ENCODE data around the gene PDE7B.

PDE7B gene

DNA sequence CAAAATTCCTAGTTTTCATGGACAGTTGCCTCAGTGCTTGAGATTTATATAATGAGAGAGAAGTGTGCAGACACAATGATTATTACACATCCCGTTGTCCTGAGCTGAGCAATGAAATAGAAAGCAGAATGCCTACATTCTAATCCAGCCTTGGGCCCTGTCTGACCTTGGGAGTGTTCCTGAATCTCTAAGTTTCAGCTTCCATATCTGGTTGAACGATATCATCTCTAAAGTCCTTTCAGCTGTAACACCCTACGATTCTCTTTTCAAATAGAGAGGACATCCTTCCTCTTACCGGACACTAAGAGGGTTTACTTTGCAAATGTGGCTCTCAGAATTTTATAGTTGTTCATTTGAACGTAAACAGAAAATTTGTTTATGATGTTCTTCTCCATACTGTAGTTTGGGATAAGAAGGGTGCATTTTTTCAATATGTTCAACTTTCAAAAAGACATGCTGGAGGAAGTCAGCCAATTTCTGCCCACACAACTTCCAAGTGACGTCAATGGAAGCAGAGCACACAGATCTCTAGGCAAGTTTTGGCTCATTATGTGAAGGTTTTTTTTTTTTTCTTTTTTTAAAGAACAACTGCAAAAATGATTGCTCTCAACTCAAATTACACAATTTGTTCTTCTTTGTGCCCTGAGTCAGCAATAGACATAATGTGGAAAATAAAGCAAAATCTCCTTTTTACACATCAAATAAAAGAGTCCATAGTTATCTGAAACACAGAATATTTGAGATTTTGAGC, 50.4 kb downstream of the PDE7B start:
- no peak overlapping the region for H3K4me3 ChIP-seq (ENCODE audit: low read depth, low read length)
- H3K14ac ChIP-seq (ENCODE audit: low read length), result no peak overlapping the region
- H2BK12ac ChIP-seq (ENCODE audit: low read length), result no peak overlapping the region
- no peaks in the 10 kb centered on the region for H3K4me1 ChIP-seq (ENCODE audit: control insufficient read depth in 1 of 2, insufficient read depth in 2 of 2, low read length in 2 of 2)
- no peak overlapping the region for H2BK120ac ChIP-seq (ENCODE audit: insufficient read depth, low read length, poor library complexity)
- H3K79me1 ChIP-seq (ENCODE audit: low read length), result no peaks in the 10 kb centered on the region
- H3K18ac ChIP-seq (ENCODE audit: low read length), result no peak overlapping the region
- H3K27ac ChIP-seq (ENCODE audit: low read depth, low read length), result no peak overlapping the region
- no peak overlapping the region for H4K91ac ChIP-seq (ENCODE audit: low read depth, low read length)
- H3K27me3 ChIP-seq (ENCODE audit: insufficient read depth, low read length), result no peaks in the 10 kb centered on the region
- no peaks in the 10 kb centered on the region for H3K36me3 ChIP-seq (ENCODE audit: control insufficient read depth in 1 of 2, insufficient read depth in 2 of 2, low read length in 2 of 2)
- no peak overlapping the region for H2AK5ac ChIP-seq (ENCODE audit: low read length)
- no peak overlapping the region for H3K23ac ChIP-seq (ENCODE audit: low read length)
- WGBS (ENCODE audit: extremely low coverage, insufficient coverage, insufficient read length), result no CpG with 5 or more reads among the region's 6 CpGs
- no peak for DNase-seq
- H3K4me2 ChIP-seq (ENCODE audit: low read length), result no peak overlapping the region
- H3K79me2 ChIP-seq (ENCODE audit: control insufficient read depth, insufficient read depth, low read length, poor library complexity), result peaks cover 1% of the 10 kb centered on the region
- H2AFZ ChIP-seq (ENCODE audit: insufficient read depth, low read length, poor library complexity), result no peak overlapping the region
- H4K8ac ChIP-seq (ENCODE audit: low read depth, low read length), result no peak overlapping the region
- H4K12ac ChIP-seq (ENCODE audit: low read depth, low read length), result no peak overlapping the region
- H3K9me3 ChIP-seq (ENCODE audit: insufficient read depth, low read depth, low read length), result no peaks in the 10 kb centered on the region
- H2BK5ac ChIP-seq (ENCODE audit: low read depth, low read length, poor library complexity), result no peak overlapping the region
- H3K9ac ChIP-seq (ENCODE audit: low read length), result no peak overlapping the region
- no peak overlapping the region for H3K4ac ChIP-seq (ENCODE audit: low read depth, low read length)

DNA sequence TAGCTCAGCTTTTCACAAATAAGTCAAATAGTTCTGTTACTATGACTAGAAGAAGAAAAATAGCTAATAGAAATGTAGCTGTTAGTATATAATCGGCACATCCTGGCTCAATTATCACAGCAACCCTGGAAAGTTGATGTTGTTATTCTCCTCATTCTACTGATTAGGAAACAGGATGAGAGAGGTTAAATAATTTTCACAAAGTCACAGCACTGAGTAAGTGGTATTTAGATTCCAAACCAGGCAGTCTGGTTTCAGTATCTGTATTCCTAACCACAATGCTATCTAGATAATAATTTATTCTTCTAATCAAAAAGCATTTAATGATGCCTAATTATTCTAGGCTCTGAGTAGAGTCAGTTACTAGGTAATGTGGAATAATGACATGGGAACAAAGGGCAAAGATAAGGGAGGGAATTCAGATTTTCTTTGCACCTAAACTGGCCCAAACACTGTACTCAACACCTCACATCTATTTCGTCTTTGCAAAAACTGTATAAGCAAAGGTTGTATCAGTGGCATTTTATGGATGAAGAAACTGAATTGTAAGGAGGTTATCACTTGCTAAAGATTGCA, 51.3 kb downstream of the PDE7B start:
- H3K18ac ChIP-seq (ENCODE audit: low read length), result no peak overlapping the region
- H3K27ac ChIP-seq (ENCODE audit: low read depth, low read length), result no peak overlapping the region
- DNase-seq, result no peak
- H3K79me1 ChIP-seq (ENCODE audit: low read length), result no peaks in the 10 kb centered on the region
- no peak overlapping the region for H3K9ac ChIP-seq (ENCODE audit: low read length)
- peaks cover 1% of the 10 kb centered on the region for H3K79me2 ChIP-seq (ENCODE audit: control insufficient read depth, insufficient read depth, low read length, poor library complexity)
- no peaks in the 10 kb centered on the region for H3K36me3 ChIP-seq (ENCODE audit: control insufficient read depth in 1 of 2, insufficient read depth in 2 of 2, low read length in 2 of 2)
- H3K4ac ChIP-seq (ENCODE audit: low read depth, low read length), result no peak overlapping the region
- no CpG with 5 or more reads among the region's 2 CpGs for WGBS (ENCODE audit: extremely low coverage, insufficient coverage, insufficient read length)
- no peaks in the 10 kb centered on the region for H3K9me3 ChIP-seq (ENCODE audit: insufficient read depth, low read depth, low read length)
- H4K91ac ChIP-seq (ENCODE audit: low read depth, low read length), result no peak overlapping the region
- H3K4me2 ChIP-seq (ENCODE audit: low read length), result no peak overlapping the region
- H4K8ac ChIP-seq (ENCODE audit: low read depth, low read length), result no peak overlapping the region
- H4K12ac ChIP-seq (ENCODE audit: low read depth, low read length), result no peak overlapping the region
- H3K4me3 ChIP-seq (ENCODE audit: low read depth, low read length), result no peak overlapping the region
- H3K14ac ChIP-seq (ENCODE audit: low read length), result no peak overlapping the region
- H3K23ac ChIP-seq (ENCODE audit: low read length), result no peak overlapping the region
- H2BK12ac ChIP-seq (ENCODE audit: low read length), result no peak overlapping the region
- H2AFZ ChIP-seq (ENCODE audit: insufficient read depth, low read length, poor library complexity), result no peak overlapping the region
- H3K4me1 ChIP-seq (ENCODE audit: control insufficient read depth in 1 of 2, insufficient read depth in 2 of 2, low read length in 2 of 2), result no peaks in the 10 kb centered on the region
- H3K27me3 ChIP-seq (ENCODE audit: insufficient read depth, low read length), result no peaks in the 10 kb centered on the region
- H2BK5ac ChIP-seq (ENCODE audit: low read depth, low read length, poor library complexity), result no peak overlapping the region
- no peak overlapping the region for H2AK5ac ChIP-seq (ENCODE audit: low read length)
- H2BK120ac ChIP-seq (ENCODE audit: insufficient read depth, low read length, poor library complexity), result no peak overlapping the region

DNA sequence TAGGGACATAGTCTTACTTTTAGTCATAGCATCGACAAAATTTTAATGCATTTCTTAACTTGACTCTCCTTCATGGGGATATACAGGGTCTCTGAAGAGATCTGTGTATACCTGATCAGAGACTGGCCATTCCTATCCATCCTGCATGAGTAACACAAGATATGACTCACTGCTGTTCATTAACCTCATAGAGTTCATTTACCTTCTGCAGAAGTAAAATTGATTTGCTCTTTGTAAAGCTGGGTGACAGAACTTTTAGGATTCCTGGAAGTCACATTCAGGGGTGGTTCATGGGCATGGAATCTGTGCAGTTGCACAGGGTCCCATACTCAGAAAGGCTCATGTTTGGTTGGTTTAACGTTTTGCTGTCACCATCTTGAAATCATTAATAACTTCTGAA, 53.2 kb downstream of the PDE7B start:
- Histone ChIP-seq H3K9me3 (ENCODE audit: insufficient read depth, low read depth, low read length) (no peaks in the 10 kb centered on the region), H4K8ac (ENCODE audit: low read depth, low read length) (no peak overlapping the region), H3K36me3 (ENCODE audit: control insufficient read depth in 1 of 2, insufficient read depth in 2 of 2, low read length in 2 of 2) (no peaks in the 10 kb centered on the region), H4K12ac (ENCODE audit: low read depth, low read length) (no peak overlapping the region), H3K14ac (ENCODE audit: low read length) (no peak overlapping the region), H3K9ac (ENCODE audit: low read length) (no peak overlapping the region), H3K4ac (ENCODE audit: low read depth, low read length) (no peak overlapping the region), H4K91ac (ENCODE audit: low read depth, low read length) (no peak overlapping the region), H3K79me2 (ENCODE audit: control insufficient read depth, insufficient read depth, low read length, poor library complexity) (peaks cover 1% of the 10 kb centered on the region), H3K79me1 (ENCODE audit: low read length) (no peaks in the 10 kb centered on the region), H2AFZ (ENCODE audit: insufficient read depth, low read length, poor library complexity) (no peak overlapping the region), H3K18ac (ENCODE audit: low read length) (no peak overlapping the region), H3K23ac (ENCODE audit: low read length) (no peak overlapping the region), H3K27ac (ENCODE audit: low read depth, low read length) (no peak overlapping the region), H2BK120ac (ENCODE audit: insufficient read depth, low read length, poor library complexity) (no peak overlapping the region), H3K4me3 (ENCODE audit: low read depth, low read length) (no peak overlapping the region), H3K4me2 (ENCODE audit: low read length) (no peak overlapping the region), H2BK12ac (ENCODE audit: low read length) (no peak overlapping the region), H2AK5ac (ENCODE audit: low read length) (no peak overlapping the region), H2BK5ac (ENCODE audit: low read depth, low read length, poor library complexity) (no peak overlapping the region), H3K27me3 (ENCODE audit: insufficient read depth, low read length) (no peaks in the 10 kb centered on the region), H3K4me1 (ENCODE audit: control insufficient read depth in 1 of 2, insufficient read depth in 2 of 2, low read length in 2 of 2) (no peaks in the 10 kb centered on the region)
- no CpG with 5 or more reads among the region's 2 CpGs for WGBS (ENCODE audit: extremely low coverage, insufficient coverage, insufficient read length)
- no peak for DNase-seq

DNA sequence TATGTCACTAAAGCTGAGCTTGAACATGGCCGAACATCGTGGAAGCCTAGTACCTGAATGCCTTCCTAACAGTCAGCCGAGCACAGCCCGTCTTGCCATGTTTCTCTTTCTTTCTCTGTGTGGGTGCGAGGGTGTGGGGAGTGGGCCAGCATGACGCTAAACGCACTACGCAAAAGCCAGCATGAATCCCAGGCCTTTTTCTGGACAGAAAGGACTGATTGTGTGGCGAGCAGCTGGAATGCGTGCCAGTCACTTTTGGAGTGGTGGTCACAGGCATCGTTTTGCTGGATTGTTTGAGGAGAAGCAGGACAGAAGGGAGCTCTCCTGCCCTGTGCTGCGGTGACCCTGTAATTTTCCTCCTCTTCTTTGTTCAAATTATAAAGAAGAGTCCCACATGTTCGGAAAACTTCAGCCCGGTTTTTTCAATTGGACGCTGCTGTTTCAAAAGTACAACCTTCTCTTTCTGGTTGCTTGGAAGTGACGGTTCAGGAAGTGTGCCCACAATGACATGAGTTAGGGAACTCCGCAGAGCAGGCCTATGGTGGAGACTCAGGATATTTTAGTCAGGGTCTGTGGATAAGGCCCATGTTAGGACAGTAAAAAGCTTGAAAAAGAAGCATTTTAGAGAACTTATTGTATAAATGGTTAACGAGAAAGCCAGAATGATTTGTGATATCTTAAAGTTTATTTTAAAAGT, 54.3 kb downstream of the PDE7B start:
- H3K4me2 ChIP-seq (ENCODE audit: low read length), result no peak overlapping the region
- H4K12ac ChIP-seq (ENCODE audit: low read depth, low read length), result no peak overlapping the region
- H3K4me1 ChIP-seq (ENCODE audit: control insufficient read depth in 1 of 2, insufficient read depth in 2 of 2, low read length in 2 of 2), result no peaks in the 10 kb centered on the region
- no peak overlapping the region for H3K9ac ChIP-seq (ENCODE audit: low read length)
- H3K36me3 ChIP-seq (ENCODE audit: control insufficient read depth in 1 of 2, insufficient read depth in 2 of 2, low read length in 2 of 2), result no peaks in the 10 kb centered on the region
- H3K18ac ChIP-seq (ENCODE audit: low read length), result no peak overlapping the region
- H3K14ac ChIP-seq (ENCODE audit: low read length), result no peak overlapping the region
- no peaks in the 10 kb centered on the region for H3K27me3 ChIP-seq (ENCODE audit: insufficient read depth, low read length)
- no CpG with 5 or more reads among the region's 18 CpGs for WGBS (ENCODE audit: extremely low coverage, insufficient coverage, insufficient read length)
- no peak overlapping the region for H2AFZ ChIP-seq (ENCODE audit: insufficient read depth, low read length, poor library complexity)
- H3K4me3 ChIP-seq (ENCODE audit: low read depth, low read length), result no peak overlapping the region
- no peak for DNase-seq
- H2BK120ac ChIP-seq (ENCODE audit: insufficient read depth, low read length, poor library complexity), result no peak overlapping the region
- peaks cover 1% of the 10 kb centered on the region for H3K79me2 ChIP-seq (ENCODE audit: control insufficient read depth, insufficient read depth, low read length, poor library complexity)
- no peak overlapping the region for H3K27ac ChIP-seq (ENCODE audit: low read depth, low read length)
- H3K79me1 ChIP-seq (ENCODE audit: low read length), result no peaks in the 10 kb centered on the region
- no peak overlapping the region for H2BK5ac ChIP-seq (ENCODE audit: low read depth, low read length, poor library complexity)
- no peaks in the 10 kb centered on the region for H3K9me3 ChIP-seq (ENCODE audit: insufficient read depth, low read depth, low read length)
- H3K4ac ChIP-seq (ENCODE audit: low read depth, low read length), result no peak overlapping the region
- H4K91ac ChIP-seq (ENCODE audit: low read depth, low read length), result no peak overlapping the region
- no peak overlapping the region for H2BK12ac ChIP-seq (ENCODE audit: low read length)
- no peak overlapping the region for H4K8ac ChIP-seq (ENCODE audit: low read depth, low read length)
- no peak overlapping the region for H2AK5ac ChIP-seq (ENCODE audit: low read length)
- H3K23ac ChIP-seq (ENCODE audit: low read length), result no peak overlapping the region
